Measurements from ENCODE around the gene SOS1.

DNA sequence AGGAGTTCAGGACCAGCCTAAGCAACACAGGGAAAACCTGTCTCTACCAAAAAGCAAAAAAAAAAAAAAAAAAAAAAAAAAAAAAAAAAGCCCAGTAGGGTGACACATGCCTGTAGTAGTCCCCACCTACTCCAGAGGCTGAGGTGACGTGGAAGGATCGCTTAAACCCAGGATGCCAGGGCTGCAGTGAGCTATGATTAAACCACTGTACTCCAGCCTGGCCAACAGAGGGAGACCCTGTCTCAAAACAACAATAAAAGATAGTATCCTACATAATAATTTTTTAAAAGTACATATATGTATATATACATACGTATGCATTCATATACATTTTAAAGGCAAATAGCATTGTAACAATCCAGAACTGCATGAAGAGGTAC, 51.7 kb downstream of the SOS1 start:
- no peak for TF ChIP-seq POLR2AphosphoS5 (IDR thresholded peaks at IDR 0.05; ENCODE audit: low read depth, low read length)
- no peak for TF ChIP-seq SIN3A (IDR thresholded peaks at IDR 0.05; ENCODE audit: borderline replicate concordance, insufficient read depth, low read length)
- no peak for TF ChIP-seq TAF1 (IDR thresholded peaks at IDR 0.05; ENCODE audit: borderline replicate concordance, insufficient read depth, low read length)
